ENCODE data around the gene TPPP. TPM values are rescaled to one million over a fixed set of nuclear protein-coding genes. Genes with fewer than 3 reads are reported as not detected.

Gene TPPP
- total RNA-seq, 2 experiments from 2014 or later, result 0.02 to 0.10 TPM

GRCh38 chr5:672329-673160, 20.6 kb downstream of the TPPP start:
- no peak overlapping the region for H3K27ac Mint-ChIP-seq
- peaks cover 4% of the 10 kb centered on the region for H3K27me3 Mint-ChIP-seq (ENCODE audit: low read depth)
- peak; percentile 48 for DNase-seq
- no peak overlapping the region for H3K4me3 Mint-ChIP-seq
- intact Hi-C loops (cut with micrococcal nuclease), result no loop called here
- H3K4me1 Mint-ChIP-seq (ENCODE audit: low read depth), result peaks cover 12% of the 10 kb centered on the region
- H3K9me3 Mint-ChIP-seq, result no peaks in the 10 kb centered on the region
- H3K36me3 Mint-ChIP-seq (ENCODE audit: low read depth), result peaks cover under 1% of the 10 kb centered on the region
- CTCF ChIA-PET, result interaction anchor here (0.6 to 1.2 kb wide), 3 partner anchors 26 to 232 kb away, joined by 3 read pairs; no protein-coding TSS in a partner anchor

GRCh38 chr5:671459-672328, 21.5 kb downstream of the TPPP start:
- intact Hi-C loops (cut with micrococcal nuclease), result loop anchor here (2.0 kb wide), 2 partner anchors 221 to 231 kb away; partner anchors contain the start of genes BRD9 and TRIP13
- H3K9me3 Mint-ChIP-seq, result no peaks in the 10 kb centered on the region
- H3K4me1 Mint-ChIP-seq (ENCODE audit: low read depth), result peaks cover 12% of the 10 kb centered on the region
- CTCF ChIA-PET, result interaction anchor here (0.6 to 1.3 kb wide), 3 partner anchors 27 to 222 kb away, joined by 3 to 5 read pairs (median 3); partner anchors contain the start of genes BRD9 and TRIP13
- peaks cover 2% of the 10 kb centered on the region for H3K36me3 Mint-ChIP-seq (ENCODE audit: low read depth)
- H3K27me3 Mint-ChIP-seq (ENCODE audit: low read depth), result peaks cover 4% of the 10 kb centered on the region
- no peak overlapping the region for H3K27ac Mint-ChIP-seq
- no peak overlapping the region for H3K4me3 Mint-ChIP-seq
- DNase-seq, result peak; percentile 77

GRCh38 chr5:670396-671270, 22.5 kb downstream of the TPPP start:
- H3K36me3 Mint-ChIP-seq (ENCODE audit: low read depth), result peaks cover 2% of the 10 kb centered on the region
- peaks cover 12% of the 10 kb centered on the region for H3K4me1 Mint-ChIP-seq (ENCODE audit: low read depth)
- CTCF ChIA-PET, result interaction anchor here (0.8 to 1.8 kb wide), 5 partner anchors 14 to 224 kb away, joined by 3 to 5 read pairs (median 3); partner anchors contain the start of genes BRD9 and TRIP13
- no peaks in the 10 kb centered on the region for H3K9me3 Mint-ChIP-seq
- DNase-seq, result no peak
- H3K4me3 Mint-ChIP-seq, result no peak overlapping the region
- H3K27me3 Mint-ChIP-seq (ENCODE audit: low read depth), result peaks cover 4% of the 10 kb centered on the region
- intact Hi-C loops (cut with micrococcal nuclease), result loop anchor here (2.0 kb wide), 2 partner anchors 222 to 232 kb away; partner anchors contain the start of genes BRD9 and TRIP13
- H3K27ac Mint-ChIP-seq, result no peak overlapping the region

- Mint-ChIP-seq H3K4me1 (ENCODE audit: low read depth) (peaks cover 12% of the 10 kb centered on the region), H3K27me3 (ENCODE audit: low read depth) (peaks cover 4% of the 10 kb centered on the region), H3K27ac (no peak overlapping the region), H3K9me3 (no peaks in the 10 kb centered on the region), H3K36me3 (ENCODE audit: low read depth) (peaks cover 2% of the 10 kb centered on the region), H3K4me3 (no peak overlapping the region)
- intact Hi-C loops (cut with micrococcal nuclease), result loop anchor here (2.0 kb wide), 2 partner anchors 223 to 233 kb away; partner anchors contain the start of genes BRD9 and TRIP13
- no peak for DNase-seq
- CTCF ChIA-PET, result interaction anchor here (0.8 to 1.8 kb wide), 2 partner anchors 13 to 225 kb away, joined by 3 to 4 read pairs; no protein-coding TSS in a partner anchor
Observed at GRCh38 chr5:669842-670395, 23.2 kb downstream of the TPPP start.

GRCh38 chr5:669111-669841, 23.9 kb downstream of the TPPP start:
- Mint-ChIP-seq H3K4me1 (ENCODE audit: low read depth) (peaks cover 12% of the 10 kb centered on the region), H3K36me3 (ENCODE audit: low read depth) (peaks cover 2% of the 10 kb centered on the region), H3K4me3 (no peak overlapping the region), H3K27ac (no peak overlapping the region), H3K27me3 (ENCODE audit: low read depth) (peaks cover 4% of the 10 kb centered on the region), H3K9me3 (no peaks in the 10 kb centered on the region)
- CTCF ChIA-PET, result interaction anchor here (0.6 to 1.8 kb wide), 4 partner anchors 12 to 303 kb away, joined by 3 to 5 read pairs (median 4); no protein-coding TSS in a partner anchor
- peak; percentile 51 for DNase-seq
- intact Hi-C loops (cut with micrococcal nuclease), result no loop called here

- no peak overlapping the region for H3K27ac Mint-ChIP-seq
- CTCF ChIA-PET, result interaction anchor here (0.6 to 1.8 kb wide), 3 partner anchors 11 to 304 kb away, joined by 3 to 5 read pairs (median 4); no protein-coding TSS in a partner anchor
- no peak overlapping the region for H3K4me3 Mint-ChIP-seq
- no peak for DNase-seq
- peaks cover 4% of the 10 kb centered on the region for H3K27me3 Mint-ChIP-seq (ENCODE audit: low read depth)
- intact Hi-C loops (cut with micrococcal nuclease), result no loop called here
- peaks cover 10% of the 10 kb centered on the region for H3K4me1 Mint-ChIP-seq (ENCODE audit: low read depth)
- peaks cover 4% of the 10 kb centered on the region for H3K36me3 Mint-ChIP-seq (ENCODE audit: low read depth)
- H3K9me3 Mint-ChIP-seq, result no peaks in the 10 kb centered on the region
Observed at GRCh38 chr5:668283-668995, 24.7 kb downstream of the TPPP start.

- DNase-seq, result no peak
- Mint-ChIP-seq H3K4me1 (ENCODE audit: low read depth) (no peaks in the 10 kb centered on the region), H3K36me3 (ENCODE audit: low read depth) (peaks cover 6% of the 10 kb centered on the region), H3K9me3 (no peaks in the 10 kb centered on the region), H3K27me3 (ENCODE audit: low read depth) (no peaks in the 10 kb centered on the region), H3K4me3 (no peak overlapping the region), H3K27ac (no peak overlapping the region)
- intact Hi-C loops (cut with micrococcal nuclease), result no loop called here
- CTCF ChIA-PET, result no interaction called here
Observed at GRCh38 chr5:666816-667498, 26.2 kb downstream of the TPPP start.

GRCh38 chr5:665956-666711, 27.0 kb downstream of the TPPP start:
- no peaks in the 10 kb centered on the region for H3K9me3 Mint-ChIP-seq
- no peaks in the 10 kb centered on the region for H3K27me3 Mint-ChIP-seq (ENCODE audit: low read depth)

GRCh38 chr5:665541-665955, 27.6 kb downstream of the TPPP start:
- no peak overlapping the region for H3K27ac Mint-ChIP-seq
- intact Hi-C loops (cut with micrococcal nuclease), result no loop called here
- H3K4me1 Mint-ChIP-seq (ENCODE audit: low read depth), result no peaks in the 10 kb centered on the region
- no peaks in the 10 kb centered on the region for H3K27me3 Mint-ChIP-seq (ENCODE audit: low read depth)
- no peak overlapping the region for H3K4me3 Mint-ChIP-seq
- peaks cover 9% of the 10 kb centered on the region for H3K36me3 Mint-ChIP-seq (ENCODE audit: low read depth)
- DNase-seq, result no peak
- H3K9me3 Mint-ChIP-seq, result no peaks in the 10 kb centered on the region
- CTCF ChIA-PET, result no interaction called here

More at GRCh38 chr5:665956-666711, 27.0 kb downstream of the TPPP start:
- Mint-ChIP-seq H3K27ac (no peak overlapping the region), H3K36me3 (ENCODE audit: low read depth) (peaks cover 8% of the 10 kb centered on the region), H3K4me1 (ENCODE audit: low read depth) (no peaks in the 10 kb centered on the region), H3K4me3 (no peak overlapping the region)
- CTCF ChIA-PET, result no interaction called here
- intact Hi-C loops (cut with micrococcal nuclease), result no loop called here
- DNase-seq, result no peak
